HG02943 (cell line): ENCODE data around the gene GPHN.

Experiments used
- ATAC-seq: cut with Tn5 transposase; IDR thresholded peaks from one replicate; pipeline ENCODE4 v1.9.1; 2021; ENCODE audit warnings: mild to moderate bottlenecking, low read depth, moderate library complexity; ENCODE audit not compliant: unreplicated experiment

GPHN gene

DNA sequence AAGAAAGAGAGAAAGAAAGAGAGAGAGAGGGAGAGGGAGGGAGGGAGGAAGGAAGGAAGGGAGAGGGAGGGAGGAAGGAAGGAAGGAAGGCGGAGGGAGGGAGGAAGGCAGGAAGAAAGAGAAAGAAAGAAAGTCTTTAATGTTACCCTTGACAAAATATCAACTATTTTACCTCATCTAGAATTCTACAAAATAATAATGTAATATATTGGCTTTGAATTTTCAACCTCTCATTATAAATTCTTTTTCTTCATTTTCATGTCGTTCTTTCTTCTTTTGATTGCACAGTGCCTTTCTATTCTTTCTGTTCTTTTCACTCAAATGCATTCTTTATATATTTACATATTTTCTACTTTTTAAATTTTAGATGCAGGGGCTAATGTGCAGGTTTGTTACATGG lies 621.8 kb downstream of the GPHN start:
- ATAC-seq, result no peak

DNA sequence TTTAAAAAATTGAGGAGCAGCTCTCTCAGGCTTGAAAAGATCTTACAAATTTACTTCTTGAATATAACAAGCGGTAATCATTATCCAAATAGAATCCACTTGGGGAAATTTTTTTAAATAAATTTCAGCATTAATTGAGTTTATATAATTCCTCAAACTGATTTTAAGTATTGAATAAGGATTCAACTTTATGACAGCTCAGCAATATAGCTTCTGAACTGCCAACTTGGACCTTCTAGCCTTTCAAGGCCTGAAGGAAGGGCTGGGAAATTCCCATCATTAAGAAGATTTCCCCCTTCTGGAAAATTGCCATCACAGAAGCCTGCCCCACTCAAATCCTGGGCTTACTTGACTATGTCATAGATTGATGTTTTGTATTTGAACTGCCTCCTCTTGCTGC lies 623.7 kb downstream of the GPHN start:
- ATAC-seq, result no peak

DNA sequence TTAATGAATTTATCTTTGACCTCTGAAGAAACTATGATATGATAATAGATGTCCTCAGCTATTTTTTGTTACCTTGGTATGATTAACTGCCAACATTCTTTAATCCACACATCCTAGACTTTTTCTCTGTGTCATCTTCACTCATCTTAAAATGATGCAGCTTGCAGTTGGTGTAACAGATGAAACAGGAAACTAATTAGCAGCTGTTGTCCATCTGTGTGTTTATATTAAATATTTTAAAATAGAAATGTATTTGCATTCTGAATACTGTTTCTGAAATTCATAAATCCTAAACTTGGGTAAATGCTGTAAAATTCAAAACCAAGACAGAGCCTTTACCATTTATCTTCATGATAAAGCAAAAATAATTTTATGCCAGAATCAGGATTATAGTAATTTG lies 625.2 kb downstream of the GPHN start:
- ATAC-seq, result no peak

DNA sequence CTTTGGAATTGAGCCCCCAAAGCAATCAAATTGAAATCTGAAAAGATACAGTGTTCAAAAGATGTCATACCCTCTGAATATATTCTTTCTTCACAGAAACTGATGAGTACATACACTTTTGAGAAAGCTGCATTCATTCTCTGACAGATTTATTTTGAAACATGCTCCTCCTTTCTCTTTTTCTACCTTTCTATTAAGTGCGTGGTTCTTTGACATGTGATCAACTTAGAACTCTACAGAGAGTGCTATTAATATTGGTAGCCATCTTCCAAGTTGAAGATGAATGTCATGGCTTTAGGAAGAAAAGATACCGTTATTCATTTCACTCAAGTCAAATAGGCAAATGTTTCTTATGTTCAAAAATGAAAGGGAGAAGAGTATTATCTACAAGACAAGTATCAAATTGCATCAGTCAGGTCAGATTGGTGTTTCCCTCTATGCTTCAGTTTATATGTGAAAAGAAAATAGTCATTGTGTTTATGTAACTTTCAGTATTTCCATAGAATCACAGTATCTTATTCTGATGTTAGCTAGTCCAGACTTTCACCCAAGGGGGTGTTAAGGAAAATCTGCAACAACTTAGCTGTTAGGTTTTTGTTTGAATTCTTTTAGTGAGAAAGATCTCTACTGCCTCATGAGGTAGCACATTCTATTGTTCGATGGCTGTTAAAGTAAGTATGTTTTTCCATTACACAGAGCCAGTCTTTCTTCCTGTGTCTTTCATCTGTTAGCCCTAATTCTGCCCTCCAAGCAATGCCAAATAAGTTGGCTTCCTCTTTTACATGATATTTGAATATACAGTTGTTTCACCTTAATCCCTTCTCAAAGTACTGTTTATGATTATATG lies 625.9 kb downstream of the GPHN start:
- ATAC-seq, result no peak

DNA sequence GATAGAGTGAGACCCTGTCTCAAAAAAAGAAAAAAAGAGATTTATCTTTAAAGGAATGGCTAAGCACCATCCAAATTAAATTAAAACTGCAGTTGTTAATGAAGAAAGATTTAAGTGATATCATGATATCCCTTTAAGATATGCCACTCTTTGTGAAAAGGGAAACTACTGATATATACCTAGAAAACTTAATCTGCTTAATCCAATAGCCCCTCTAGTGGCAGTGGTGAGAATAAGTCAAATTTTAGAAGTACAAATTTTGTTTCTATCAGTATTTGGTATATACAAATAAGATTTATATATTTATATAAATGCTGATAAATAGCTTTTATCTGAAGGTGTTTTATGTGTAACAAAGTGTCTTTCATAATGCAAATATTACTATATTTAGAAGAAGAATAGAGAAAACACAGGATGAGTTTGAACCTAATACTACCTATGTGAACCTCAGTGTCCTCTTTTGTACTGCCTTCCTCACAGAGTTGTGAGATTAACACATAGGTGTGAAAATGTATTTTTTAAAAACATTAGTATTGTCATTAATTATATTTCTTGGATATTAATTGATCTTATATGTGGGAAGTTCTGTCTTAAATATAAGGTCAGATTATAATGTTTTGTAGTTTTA lies 629.9 kb downstream of the GPHN start:
- ATAC-seq, result no peak

DNA sequence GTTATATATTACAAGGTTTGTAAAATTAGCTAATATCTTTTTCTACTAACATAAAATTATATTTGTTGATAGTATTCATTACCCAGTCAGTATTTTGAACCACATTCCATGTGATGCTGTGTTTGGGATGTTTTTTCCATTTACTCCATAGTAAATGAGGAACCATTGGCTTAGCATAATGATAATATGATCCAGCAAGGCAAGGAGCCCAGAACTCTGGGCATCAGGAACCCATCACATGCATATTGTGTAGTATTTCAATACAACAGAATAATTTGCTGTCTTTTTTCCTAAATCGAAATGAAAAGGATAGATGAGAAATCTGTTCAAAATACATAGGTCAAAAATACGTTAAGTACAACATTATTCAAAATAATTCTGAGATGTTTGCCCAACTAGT lies 632.6 kb downstream of the GPHN start:
- no peak for ATAC-seq

DNA sequence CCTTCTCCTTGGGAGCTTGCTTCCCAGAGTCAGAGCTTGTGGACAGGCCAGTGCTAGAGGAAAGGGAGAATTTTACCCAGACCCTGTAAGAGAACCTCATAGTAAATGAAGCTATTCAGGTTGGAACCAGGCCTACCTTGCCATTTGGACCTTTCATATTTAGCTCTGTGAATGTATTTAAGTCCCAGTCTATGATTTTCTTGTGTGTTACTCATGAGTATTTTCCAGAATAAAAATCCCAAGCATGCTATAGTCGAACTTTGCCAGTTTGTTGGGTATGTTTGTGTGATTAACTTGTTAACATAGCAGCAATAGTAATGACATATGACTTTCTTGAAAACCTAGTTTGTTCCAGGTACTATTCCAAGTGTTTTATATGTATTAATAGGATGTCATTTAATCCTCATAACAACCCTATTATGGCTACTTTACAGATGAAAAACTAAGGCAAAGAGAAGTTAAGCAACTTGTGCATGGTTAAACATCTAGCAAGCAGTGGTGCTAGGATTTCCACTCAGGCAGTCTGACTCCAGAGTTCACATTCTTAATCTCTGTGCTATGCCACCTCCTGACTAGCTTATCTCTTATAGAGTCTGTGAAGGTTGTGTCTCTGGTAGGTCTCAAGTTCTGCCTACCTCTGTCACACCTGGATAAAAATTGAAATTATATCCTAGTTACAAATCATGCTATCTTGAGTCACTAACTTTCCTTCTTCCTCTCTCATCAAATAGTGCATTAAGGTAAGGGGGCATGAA lies 633.4 kb downstream of the GPHN start:
- ATAC-seq, result no peak

DNA sequence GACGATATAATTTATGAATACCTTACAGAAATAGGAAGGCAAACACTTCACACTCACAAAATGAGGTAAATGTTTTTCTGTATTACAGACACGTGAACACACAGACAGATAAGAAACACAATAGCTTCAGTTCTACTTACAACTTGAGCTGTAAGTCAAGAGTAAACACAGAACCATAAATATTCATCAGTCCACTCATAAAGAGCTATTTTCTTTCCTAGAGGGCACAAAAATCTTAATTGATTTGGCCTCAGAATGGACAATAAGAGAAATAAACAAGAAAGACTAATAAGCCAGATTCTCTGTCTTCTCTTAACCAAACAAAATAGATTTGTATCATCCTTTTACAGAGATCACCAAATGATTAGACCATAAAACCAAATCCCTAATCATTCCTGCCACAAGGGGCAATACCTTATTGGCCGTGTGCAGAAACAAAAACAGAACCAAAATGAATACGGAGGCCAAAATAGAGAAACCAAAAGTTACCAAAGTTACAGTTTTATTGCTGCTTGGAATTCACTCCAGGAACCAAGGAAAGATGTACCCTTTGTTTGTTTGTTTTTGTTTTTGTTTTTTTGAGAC lies 643.2 kb downstream of the GPHN start:
- ATAC-seq, result no peak

DNA sequence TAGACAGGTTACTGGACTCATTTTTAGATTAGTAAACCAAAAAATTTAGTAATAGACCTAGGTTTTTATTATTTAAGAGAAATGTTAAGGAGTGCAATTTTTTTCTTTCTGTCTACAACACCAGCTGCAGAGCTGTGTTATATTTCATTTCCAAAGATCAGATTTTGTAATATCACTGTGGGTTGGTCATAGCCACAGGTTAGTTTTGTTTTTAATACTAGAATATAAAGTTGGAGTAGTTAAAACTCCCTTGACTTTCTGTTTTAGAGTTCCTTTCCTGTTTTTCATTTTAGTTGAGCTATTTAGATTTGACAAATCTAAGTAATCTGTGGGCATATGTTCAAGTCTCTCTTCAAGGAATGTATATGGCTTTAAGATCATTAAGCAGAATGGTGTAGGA lies 650.6 kb downstream of the GPHN start:
- ATAC-seq, result no peak

DNA sequence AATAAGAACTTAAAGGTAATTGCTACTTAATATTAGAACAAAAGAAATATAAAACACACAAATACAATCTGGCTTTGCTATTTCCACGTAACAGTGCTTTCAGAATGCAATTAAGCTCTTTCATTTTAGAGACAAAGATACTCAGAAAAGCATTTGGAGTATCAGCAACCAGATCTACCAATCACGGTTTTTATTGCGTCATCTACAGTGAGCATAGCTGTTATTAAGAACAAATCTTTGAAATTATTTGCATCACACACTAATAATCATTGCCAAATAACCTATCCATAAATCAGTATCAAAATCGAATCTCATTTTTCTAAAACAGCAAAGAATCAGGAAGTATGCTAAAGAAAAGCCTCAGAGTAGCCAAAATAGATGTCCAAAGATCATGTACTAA lies 654.4 kb downstream of the GPHN start:
- no peak for ATAC-seq

DNA sequence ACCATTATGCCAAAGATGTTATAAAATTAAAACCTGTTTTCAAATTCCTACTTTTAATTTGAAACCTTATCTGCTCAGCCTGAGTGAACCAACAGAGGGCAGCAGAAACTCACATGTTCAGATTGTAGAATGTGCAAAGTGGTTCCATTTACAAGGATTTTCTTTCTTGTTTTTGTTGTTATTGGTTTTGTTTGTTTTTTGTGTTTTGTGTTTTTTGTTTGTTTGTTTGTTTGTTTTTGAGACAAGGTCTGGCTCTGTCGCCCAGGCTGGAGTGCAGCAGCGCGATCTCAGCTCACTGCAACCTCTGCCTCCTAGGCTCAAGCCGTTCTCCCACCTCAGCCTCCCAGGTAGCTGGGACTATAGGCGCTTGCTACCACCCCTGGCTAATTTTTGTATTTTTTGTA lies 658.5 kb downstream of the GPHN start:
- ATAC-seq, result no peak

DNA sequence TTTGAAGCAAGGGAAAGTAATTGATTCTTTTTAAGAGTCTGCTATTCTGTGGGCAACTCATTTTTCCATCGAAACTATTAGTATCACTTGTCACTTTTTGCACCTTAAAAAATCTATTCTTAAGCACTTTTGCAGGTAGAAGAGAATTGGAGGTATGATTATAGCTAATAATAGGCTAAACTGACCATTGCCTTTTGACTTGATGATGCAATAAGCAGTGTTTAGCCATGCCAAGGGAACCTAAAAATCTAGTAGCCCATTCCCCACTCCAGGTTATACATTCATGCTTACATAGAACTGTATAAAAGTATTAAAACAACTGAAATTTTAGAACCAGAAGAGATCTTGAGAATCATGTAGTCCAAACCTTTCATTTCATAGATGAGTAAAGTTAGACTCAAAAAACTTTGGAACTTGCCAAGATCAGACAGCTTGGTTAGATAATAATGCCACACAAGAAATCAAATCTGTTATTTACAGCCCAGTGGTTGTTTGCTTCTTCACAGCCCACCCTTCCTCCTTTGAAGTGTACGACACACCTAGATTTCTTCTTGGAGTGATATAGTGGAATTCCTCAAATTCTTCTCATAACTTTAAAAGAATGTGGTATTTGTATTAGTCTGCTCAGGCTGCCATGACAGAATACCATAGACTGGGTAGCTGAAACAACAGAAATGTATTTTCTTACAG lies 659.6 kb downstream of the GPHN start:
- ATAC-seq, result no peak

DNA sequence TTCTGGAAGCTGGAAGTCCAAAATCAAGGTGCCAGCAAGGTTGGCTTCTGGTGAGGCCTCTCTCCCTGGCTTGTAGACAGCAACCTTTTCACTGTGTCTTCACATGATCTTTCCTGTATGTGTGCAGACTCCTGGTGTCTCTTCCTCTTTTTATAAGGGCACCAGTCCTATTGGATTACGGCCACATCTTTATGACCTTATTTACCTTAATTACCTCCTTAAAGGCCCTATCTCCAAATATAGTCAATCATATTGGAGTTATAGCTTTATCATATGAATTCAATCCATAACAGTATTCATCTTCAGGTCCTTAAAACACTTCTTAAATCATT lies 660.1 kb downstream of the GPHN start:
- ATAC-seq, result no peak

DNA sequence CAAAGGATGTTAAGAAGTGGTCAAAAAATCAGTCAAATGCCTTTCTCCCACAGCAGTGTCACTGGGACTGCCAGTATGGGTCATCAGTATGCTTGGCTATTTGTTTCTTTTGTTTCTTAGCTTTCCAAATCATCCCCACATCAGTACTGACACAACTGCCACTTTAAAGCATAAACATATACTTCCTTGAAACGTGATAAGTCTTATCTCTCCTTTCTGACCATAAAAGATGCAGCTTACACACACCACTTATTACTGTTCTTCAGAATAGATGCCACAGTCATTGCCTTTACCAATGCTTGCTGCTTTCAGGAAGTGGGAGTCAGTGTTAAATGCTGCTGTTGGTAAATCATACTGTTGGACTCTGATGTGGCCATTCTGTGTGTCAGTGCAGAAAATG lies 662.7 kb downstream of the GPHN start:
- no peak for ATAC-seq

DNA sequence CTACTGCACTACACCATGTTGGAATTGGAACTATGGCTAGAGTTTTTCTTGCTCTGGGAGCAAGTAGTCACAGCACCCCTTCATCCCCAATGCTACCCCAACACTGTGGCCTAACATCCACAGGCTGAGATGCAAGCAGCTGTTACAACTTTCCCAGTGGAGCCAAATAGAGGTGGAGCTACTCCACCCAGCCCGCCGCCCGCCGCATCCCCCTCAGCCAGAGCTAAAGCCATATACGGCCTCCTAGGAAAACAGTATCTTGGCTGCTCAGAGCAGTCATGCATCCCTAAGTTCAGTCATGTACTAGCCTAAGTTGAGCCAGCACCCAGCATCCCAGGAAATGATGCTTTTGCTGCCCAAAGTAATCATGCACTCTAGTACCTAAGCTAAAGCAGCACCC lies 664.1 kb downstream of the GPHN start:
- ATAC-seq, result no peak

DNA sequence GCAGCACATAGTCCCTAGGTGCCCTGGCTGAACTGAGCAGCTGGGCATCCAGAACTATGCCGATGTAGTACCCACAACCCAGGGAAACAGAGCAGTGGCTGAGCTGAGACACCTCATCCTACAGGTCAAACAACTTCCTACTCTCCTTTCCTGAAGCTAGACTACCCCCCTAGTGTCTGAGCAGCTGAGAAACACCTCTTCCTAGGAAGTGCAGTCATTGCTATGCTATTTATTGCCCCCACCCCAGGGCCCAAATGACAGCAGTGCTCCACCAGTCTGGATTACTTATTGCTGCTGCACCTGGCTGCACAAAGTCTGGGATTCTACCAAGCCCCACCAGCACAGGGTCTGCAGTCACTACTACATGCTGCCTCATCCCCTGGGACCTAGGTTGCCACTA lies 664.6 kb downstream of the GPHN start:
- no peak for ATAC-seq

DNA sequence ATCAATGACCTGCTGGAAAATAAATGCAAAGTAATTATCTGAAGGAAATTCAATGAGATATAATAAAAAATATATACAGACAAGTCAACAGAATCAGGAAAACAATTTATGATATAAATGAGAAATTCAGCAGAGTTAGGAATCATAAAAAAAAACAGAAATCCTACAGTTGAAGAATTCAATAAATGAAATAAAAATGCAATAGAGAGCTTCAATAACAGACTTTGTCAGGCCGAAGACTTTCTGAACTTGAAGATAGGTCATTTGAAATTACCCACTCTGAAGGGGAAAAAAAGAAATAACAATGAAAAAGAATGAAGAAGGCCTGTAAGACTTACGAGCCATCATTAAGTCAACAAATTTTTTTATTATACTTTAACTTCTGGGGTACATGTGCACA lies 665.8 kb downstream of the GPHN start:
- no peak for ATAC-seq

DNA sequence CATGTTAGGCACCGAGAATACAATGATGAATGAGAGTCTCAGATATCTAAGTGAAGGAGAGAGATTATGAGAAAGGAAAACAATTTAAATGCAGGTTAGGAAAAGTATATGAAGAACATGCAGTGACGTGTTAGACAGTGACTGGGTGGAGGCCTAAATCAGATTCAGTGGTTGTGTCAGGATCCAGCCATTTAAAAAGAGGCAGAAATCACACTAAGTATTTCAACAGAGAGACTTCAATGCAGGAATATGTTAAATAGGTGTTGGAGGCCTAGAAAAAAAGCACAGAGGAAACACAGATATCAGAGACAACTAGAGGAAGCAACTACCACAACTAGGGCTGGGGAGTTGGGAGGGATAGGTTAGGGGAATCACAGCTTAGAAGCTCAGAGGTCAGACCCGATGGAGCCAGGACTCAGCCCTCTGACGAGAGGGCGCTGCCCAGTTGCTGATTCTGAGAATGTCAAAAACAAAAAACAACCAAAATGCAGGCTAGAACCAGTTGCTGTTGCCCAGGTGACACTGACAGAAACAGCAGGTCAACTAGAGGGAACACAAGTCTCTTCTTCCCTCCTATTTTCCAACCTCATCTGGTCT lies 678.3 kb downstream of the GPHN start:
- ATAC-seq, result no peak

DNA sequence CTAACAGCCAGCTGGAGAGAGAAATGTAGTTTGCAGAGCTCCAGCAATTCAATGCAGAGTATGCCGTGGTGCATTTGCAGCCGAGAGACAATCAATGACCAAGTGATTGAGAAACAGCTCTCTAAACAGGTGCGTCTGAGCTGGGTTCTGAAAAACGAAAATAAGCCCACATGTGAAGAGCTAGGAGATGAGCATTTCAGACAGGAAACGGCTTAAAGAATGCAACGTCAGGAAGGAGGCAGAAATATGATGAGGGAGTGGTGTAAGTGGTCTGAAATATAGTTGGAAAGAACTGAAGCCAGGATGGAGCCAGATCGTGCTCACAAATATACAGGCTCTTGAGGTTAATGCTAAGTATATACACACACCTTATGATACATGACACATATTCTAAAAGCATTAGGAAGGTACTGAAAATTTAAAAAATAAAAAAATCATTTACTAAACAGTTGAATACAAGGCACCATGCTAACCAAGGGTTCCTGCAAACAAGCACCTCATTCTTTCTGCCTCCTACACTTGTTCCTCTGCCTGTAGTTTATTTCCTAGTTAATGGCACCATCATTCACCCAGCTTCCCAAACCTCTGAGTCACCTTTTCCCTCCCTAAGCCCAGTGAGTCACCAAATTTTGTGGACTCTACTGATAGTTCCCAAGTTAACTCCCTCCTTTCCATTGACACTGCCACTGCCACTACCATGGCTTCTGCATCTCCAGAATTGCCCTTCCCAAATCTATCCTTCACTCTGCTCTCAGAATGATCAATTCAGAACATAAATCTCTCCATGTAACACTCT lies 679.0 kb downstream of the GPHN start:
- no peak for ATAC-seq

DNA sequence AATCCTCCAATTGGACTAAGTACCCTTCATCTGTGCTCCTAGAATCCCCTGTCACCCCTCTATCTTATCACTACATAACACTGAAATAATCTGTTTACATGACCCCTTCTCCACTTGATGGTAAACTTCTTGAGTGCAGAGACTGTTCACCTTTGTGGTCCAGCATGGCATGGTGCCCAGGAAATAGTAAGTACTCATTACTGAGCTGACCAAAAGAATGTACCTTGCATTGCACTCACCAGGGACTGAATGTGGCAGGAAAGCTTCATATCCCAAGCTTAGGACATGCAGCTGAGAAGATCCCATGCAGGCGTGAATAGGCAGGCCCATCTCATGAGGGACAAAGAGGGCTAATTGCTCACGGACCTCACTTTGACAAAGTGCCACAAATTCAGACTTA lies 679.9 kb downstream of the GPHN start:
- ATAC-seq, result no peak
